Osteoblast (primary cell): ENCODE results near the gene TMCC1. TPM values are rescaled to one million over a fixed set of nuclear protein-coding genes. Genes with fewer than 3 reads are reported as not detected.

Source experiments
- DNase-seq: peaks from one replicate; pipeline ENCODE4 v3.0.0; 2011; ENCODE audit warnings: low spot score, mixed read lengths; ENCODE audit not compliant: insufficient read length; ENCODE audit errors: missing footprints
- H2AFZ ChIP-seq: 2 replicates; pipeline ENCODE4 v1.6.0; 2011; ENCODE audit warnings: mild to moderate bottlenecking, low read length
- H3K27ac ChIP-seq: 2 replicates; pipeline ENCODE4 v1.5.1; 2011; ENCODE audit warnings: mild to moderate bottlenecking, low read depth, low read length, moderate library complexity
- H3K27me3 ChIP-seq: 2 replicates; pipeline ENCODE4 v1.6.0; 2012; ENCODE audit warnings: mild to moderate bottlenecking, control low read depth, inconsistent platforms, low read length, moderate library complexity; ENCODE audit not compliant: insufficient read depth
- H3K36me3 ChIP-seq: 2 replicates; pipeline ENCODE4 v1.5.1; 2011; ENCODE audit warnings: mild to moderate bottlenecking, low read length, control low read depth, moderate library complexity; ENCODE audit not compliant: insufficient read depth
- H3K4me1 ChIP-seq: 2 replicates; pipeline ENCODE4 v1.5.1; 2011; ENCODE audit warnings: mild to moderate bottlenecking, low read length, control low read depth, moderate library complexity; ENCODE audit not compliant: insufficient read depth
- H3K4me2 ChIP-seq: 2 replicates; pipeline ENCODE4 v1.6.0; 2011; ENCODE audit warnings: mild to moderate bottlenecking, low read length; ENCODE audit not compliant: insufficient read depth
- H3K4me3 ChIP-seq: fragments of 200-600 bp; sonication (generic); 3 replicates; pipeline ENCODE4 v1.5.1; 2012; ENCODE audit warnings: mild to moderate bottlenecking, low read length, inconsistent platforms; ENCODE audit not compliant: insufficient read depth
- H3K79me2 ChIP-seq: 2 replicates; pipeline ENCODE4 v1.6.0; 2012; ENCODE audit warnings: mild to moderate bottlenecking, low read length, control low read depth, inconsistent platforms; ENCODE audit not compliant: insufficient read depth
- H3K9me3 ChIP-seq: 2 replicates; pipeline ENCODE4 v1.5.1; 2011; ENCODE audit warnings: low read depth, low read length, control low read depth
- H4K20me1 ChIP-seq: 2 replicates; pipeline ENCODE4 v1.6.0; 2012; ENCODE audit warnings: mild to moderate bottlenecking, low read length, control low read depth; ENCODE audit not compliant: insufficient read depth
- CTCF ChIP-seq: IDR thresholded peaks from 2 replicates; pipeline ENCODE4 v1.5.1; 2011; ENCODE audit warnings: mild to moderate bottlenecking, low read depth, low read length, moderate library complexity; ENCODE audit errors: extremely low read depth
- total RNA-seq: library from RNA; depleted of rRNA; stranded (reverse); fragments of >200 nt; gene quantifications from 2 replicates; pipeline ENCODE4 v1.2.3, GENCODE V29; 2012

TMCC1 gene
- total RNA-seq, 1 donor, result 17.4 TPM

GRCh38 chr3:129654131-129654530, 239.4 kb downstream of the TMCC1 start:
- no peak overlapping the region for H3K4me3 ChIP-seq
- TF ChIP-seq CTCF, result no peak
- DNase-seq, result peak; percentile 58
- peak overlapping the region; percentile 26 for H3K4me2 ChIP-seq
- no peaks in the 10 kb centered on the region for H3K27me3 ChIP-seq
- peaks cover 8% of the 10 kb centered on the region for H3K79me2 ChIP-seq
- no peaks in the 10 kb centered on the region for H4K20me1 ChIP-seq
- H3K36me3 ChIP-seq, result no peaks in the 10 kb centered on the region
- H2AFZ ChIP-seq, result no peak overlapping the region
- no peaks in the 10 kb centered on the region for H3K9me3 ChIP-seq
- peaks cover 56% of the 10 kb centered on the region for H3K4me1 ChIP-seq
- H3K27ac ChIP-seq, result peak overlapping the region; percentile 35

GRCh38 chr3:129653019-129653418, 240.5 kb downstream of the TMCC1 start:
- H3K4me2 ChIP-seq, result no peak overlapping the region
- H3K79me2 ChIP-seq, result peaks cover 7% of the 10 kb centered on the region
- no peaks in the 10 kb centered on the region for H3K27me3 ChIP-seq
- H3K9me3 ChIP-seq, result no peaks in the 10 kb centered on the region
- no peak overlapping the region for H3K4me3 ChIP-seq
- H2AFZ ChIP-seq, result no peak overlapping the region
- no peak overlapping the region for H3K27ac ChIP-seq
- TF ChIP-seq CTCF, result no peak
- no peaks in the 10 kb centered on the region for H3K36me3 ChIP-seq
- peaks cover 52% of the 10 kb centered on the region for H3K4me1 ChIP-seq
- no peaks in the 10 kb centered on the region for H4K20me1 ChIP-seq
- no peak for DNase-seq

- Histone ChIP-seq H3K4me2 (peak overlapping the region; percentile 6), H3K36me3 (no peaks in the 10 kb centered on the region), H4K20me1 (no peaks in the 10 kb centered on the region), H3K27ac (peak overlapping the region; percentile 14), H3K4me3 (no peak overlapping the region), H3K4me1 (peaks cover 38% of the 10 kb centered on the region), H3K27me3 (no peaks in the 10 kb centered on the region), H3K9me3 (no peaks in the 10 kb centered on the region), H3K79me2 (peaks cover 6% of the 10 kb centered on the region), H2AFZ (no peak overlapping the region)
- DNase-seq, result no peak
- TF ChIP-seq CTCF, result no peak
Measured at GRCh38 chr3:129651435-129652202, 241.9 kb downstream of the TMCC1 start.

GRCh38 chr3:129650256-129650872, 243.1 kb downstream of the TMCC1 start:
- H3K36me3 ChIP-seq, result no peaks in the 10 kb centered on the region
- no peak overlapping the region for H3K4me3 ChIP-seq
- no peak overlapping the region for H2AFZ ChIP-seq
- no peaks in the 10 kb centered on the region for H3K27me3 ChIP-seq
- no peaks in the 10 kb centered on the region for H4K20me1 ChIP-seq
- peaks cover 3% of the 10 kb centered on the region for H3K79me2 ChIP-seq
- peak; percentile 84 for TF ChIP-seq CTCF
- no peak for DNase-seq
- H3K4me1 ChIP-seq, result peaks cover 36% of the 10 kb centered on the region
- H3K27ac ChIP-seq, result no peak overlapping the region
- H3K4me2 ChIP-seq, result peak overlapping the region; percentile 27
- no peaks in the 10 kb centered on the region for H3K9me3 ChIP-seq
